GM12874 (cell line): ENCODE data around the gene MPDZ.

ENCODE experiments used
- CTCF ChIP-seq: IDR thresholded peaks from 2 replicates; pipeline ENCODE4 v1.5.1; 2011; ENCODE audit warnings: low read depth, mild to moderate bottlenecking, control low read depth, low read length, moderate library complexity; ENCODE audit not compliant: insufficient read depth

Gene MPDZ

DNA sequence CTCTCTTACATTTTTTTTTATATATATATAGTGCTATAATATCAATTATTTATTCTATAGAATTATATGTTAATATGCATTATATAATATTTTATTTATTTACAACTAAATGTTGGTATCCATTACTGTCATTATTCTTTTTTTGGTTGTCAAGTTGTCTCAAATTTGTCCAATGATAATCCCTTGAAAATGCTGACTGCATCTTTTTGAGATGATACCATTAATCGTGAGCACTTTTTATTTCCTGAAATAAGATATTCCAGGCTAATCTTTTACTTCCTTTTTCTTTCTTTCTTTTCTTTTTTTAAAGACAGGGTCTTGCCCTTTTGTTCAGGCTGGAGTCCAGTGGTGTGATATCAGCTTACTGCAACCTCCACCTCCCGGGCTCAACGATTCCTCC is 12.7 kb upstream of the MPDZ start:
- no peak for TF ChIP-seq CTCF

DNA sequence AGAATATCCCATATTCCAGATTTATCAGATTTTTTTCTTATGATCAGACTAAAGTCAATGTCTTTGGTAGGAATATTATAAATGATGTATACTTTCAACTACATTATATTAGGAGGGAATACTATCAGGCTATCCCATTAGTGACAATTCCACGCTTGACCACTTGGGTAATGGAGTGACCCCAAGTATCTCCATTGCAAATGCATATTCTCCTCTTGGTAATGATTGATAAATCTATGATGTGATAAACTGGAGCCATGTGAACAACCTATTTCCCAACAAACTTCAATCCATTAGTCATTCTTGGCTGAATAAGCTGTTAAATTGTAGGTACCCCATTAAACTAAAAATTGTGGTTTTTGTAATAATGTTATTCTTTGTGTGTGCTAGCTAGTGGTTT is 12.2 kb upstream of the MPDZ start:
- TF ChIP-seq CTCF = no peak

- TF ChIP-seq CTCF = no peak
These were observed 4.5 kb upstream of the MPDZ start for GRCh38 chr9:13284011-13284410.

DNA sequence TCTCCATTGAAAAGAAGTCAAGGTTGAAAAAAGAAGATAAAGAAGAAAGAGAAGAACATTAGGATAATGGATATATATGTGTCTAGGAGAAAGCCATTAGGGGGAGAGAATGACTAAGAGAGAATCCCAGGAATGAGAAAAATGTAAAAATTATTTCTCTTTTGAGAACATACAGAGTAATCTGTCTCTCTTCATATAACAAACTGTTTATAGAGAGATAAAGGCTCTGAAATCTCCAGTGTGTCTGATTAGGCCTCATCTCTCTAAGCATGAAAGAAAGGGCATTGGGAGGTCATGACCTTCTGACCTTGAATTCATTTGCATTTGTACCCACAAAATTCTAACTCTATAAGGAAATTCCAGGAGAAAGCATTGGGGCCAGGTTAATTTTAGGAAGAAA is 3.5 kb upstream of the MPDZ start:
- TF ChIP-seq CTCF = no peak

DNA sequence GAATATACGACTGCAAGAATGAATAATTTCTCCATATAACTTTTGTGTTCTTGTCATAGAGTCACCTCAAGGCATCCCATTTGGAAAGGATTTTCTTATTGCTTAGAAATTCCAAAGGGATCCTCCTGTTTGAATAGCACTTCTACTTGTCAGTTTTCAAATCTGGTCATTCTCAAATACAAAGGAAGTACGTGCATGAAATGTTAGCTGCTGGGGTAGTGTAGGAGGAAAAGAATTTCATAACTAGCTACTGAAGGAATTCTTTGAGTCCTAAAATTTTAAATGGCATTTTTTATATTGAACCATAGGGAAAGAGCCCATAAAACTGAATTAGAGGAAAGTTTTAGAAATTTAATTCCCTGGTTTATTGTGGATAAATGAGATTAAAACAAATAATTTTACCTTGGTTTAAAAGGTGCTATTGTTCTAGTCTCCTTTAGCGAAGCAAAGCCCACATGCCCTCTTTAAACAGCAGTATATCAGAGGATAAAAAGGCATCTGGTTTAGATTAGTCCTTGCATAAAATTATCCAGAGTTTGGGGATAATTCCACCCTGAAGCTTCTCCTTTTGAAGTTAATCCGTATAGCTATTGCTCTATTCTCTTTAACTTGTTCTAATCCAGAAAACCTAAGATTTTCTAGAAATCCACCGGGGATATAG is 2.0 kb upstream of the MPDZ start:
- TF ChIP-seq CTCF = no peak

DNA sequence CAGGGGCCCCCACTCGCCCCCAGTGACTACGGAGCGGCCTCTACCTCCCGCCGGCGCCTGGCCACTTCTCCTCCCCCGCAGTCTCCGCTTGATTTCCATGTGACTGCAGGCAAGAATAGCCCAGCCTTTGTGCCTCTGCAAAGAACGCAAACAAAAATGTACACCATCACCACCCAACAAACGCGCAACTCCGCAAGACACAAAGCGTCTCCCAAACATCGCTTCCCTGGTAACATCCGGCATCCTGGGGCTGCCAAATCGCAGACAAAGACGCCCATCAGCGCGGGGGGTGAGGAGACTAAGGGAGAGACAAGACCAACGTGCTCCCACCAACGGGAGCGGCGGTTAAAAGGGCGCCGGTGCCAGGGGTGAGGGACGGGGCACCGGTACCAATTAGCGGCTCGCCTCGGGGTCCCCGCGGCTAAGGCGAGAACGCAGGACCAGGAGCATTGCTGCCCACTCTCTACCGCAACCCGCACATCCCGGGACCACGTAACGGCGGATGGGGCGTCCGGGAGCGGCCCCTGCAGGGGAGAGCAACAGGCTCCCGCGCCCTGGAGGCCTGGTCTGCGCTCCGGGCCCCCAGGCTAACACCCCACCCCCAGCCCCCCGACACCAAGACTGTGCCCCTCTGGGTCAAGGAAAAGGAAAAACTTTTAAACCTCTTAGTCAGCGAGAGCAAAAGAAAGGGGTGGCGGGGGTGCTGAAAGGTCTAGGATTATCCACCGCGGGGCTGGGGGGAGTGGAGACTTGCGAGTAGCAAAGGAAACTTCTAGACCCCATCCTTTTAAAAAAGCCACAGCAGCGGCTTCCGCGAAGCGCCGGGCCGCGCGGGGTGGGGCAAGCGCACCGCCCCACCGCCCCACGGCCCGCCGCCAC is 885 bp downstream of the MPDZ start:
- no peak for TF ChIP-seq CTCF

GRCh38 chr9:13278023-13278367 is 1.5 kb downstream of the MPDZ start:
- no peak for TF ChIP-seq CTCF
